ENCODE measurements around the gene EFCAB11.

GRCh38 chr14:89983375-89983774 is 28.8 kb upstream of the EFCAB11 start:
- no peak for TF ChIP-seq CTCF (IDR thresholded peaks at IDR 0.05)
- TF ChIP-seq ZFX (IDR thresholded peaks at IDR 0.05; ENCODE audit: borderline replicate concordance): no peak
